Naive B cell (primary cell): ENCODE data around the gene SORBS2. TPM values are rescaled to one million over a fixed set of nuclear protein-coding genes. Genes with fewer than 3 reads are reported as not detected.

Experiments
- ATAC-seq, 2 donors: fragments of 150-1000 bp; cut with Tn5 transposase; 2 replicates each; pipeline ENCODE4 v1.10.0; 2021; ENCODE audit warnings: low read depth in 2 of 2, mild to moderate bottlenecking in 2 of 2, moderate library complexity in 2 of 2
- DNase-seq: peaks from one replicate; pipeline ENCODE4 v3.0.0; 2022
- H3K27ac Mint-ChIP-seq, 6 donors: one replicate each; pipeline ENCODE4 v1.8.0; 2020 to 2022; ENCODE audit warnings: mild to moderate bottlenecking in 6 of 6, mixed read lengths in 6 of 6, moderate library complexity in 5 of 6, inconsistent platforms in 2 of 6
- H3K27me3 Mint-ChIP-seq, 3 donors: one replicate each; pipeline ENCODE4 v1.8.0; 2021 to 2022; ENCODE audit warnings: mixed read lengths in 3 of 3, mild to moderate bottlenecking in 1 of 3
- H3K36me3 Mint-ChIP-seq, 2 donors: one replicate each; pipeline ENCODE4 v1.8.0; 2020 to 2022; ENCODE audit warnings: mixed read lengths in 2 of 2, inconsistent platforms in 1 of 2, mild to moderate bottlenecking in 1 of 2
- H3K4me1 Mint-ChIP-seq, 3 donors: one replicate each; pipeline ENCODE4 v1.8.0; 2020 to 2022; ENCODE audit warnings: mixed read lengths in 3 of 3, inconsistent platforms in 1 of 3, mild to moderate bottlenecking in 1 of 3, moderate library complexity in 1 of 3
- H3K4me3 Mint-ChIP-seq, 8 donors: one replicate each; pipeline ENCODE4 v1.8.0; 2020 to 2022; ENCODE audit warnings: mild to moderate bottlenecking in 8 of 8, mixed read lengths in 8 of 8, moderate library complexity in 8 of 8, inconsistent platforms in 2 of 8
- H3K9me3 Mint-ChIP-seq, 7 donors: one replicate each; pipeline ENCODE4 v1.8.0; 2020 to 2022; ENCODE audit warnings: mixed read lengths in 7 of 7, mild to moderate bottlenecking in 5 of 7, inconsistent platforms in 2 of 7, moderate library complexity in 1 of 7
- polyA plus RNA-seq, 6 donors: library from polyadenylated mRNA; unstranded; fragments of 300-500 nt; fragmentation: Illumina TruSeq; gene quantifications; one replicate each; pipeline ENCODE4 v1.2.3, GENCODE V29; 2021; ENCODE audit warnings: low read depth in 6 of 6

The SORBS2 gene
- polyA plus RNA-seq, 6 donors from 2014 or later, result not detected

DNA sequence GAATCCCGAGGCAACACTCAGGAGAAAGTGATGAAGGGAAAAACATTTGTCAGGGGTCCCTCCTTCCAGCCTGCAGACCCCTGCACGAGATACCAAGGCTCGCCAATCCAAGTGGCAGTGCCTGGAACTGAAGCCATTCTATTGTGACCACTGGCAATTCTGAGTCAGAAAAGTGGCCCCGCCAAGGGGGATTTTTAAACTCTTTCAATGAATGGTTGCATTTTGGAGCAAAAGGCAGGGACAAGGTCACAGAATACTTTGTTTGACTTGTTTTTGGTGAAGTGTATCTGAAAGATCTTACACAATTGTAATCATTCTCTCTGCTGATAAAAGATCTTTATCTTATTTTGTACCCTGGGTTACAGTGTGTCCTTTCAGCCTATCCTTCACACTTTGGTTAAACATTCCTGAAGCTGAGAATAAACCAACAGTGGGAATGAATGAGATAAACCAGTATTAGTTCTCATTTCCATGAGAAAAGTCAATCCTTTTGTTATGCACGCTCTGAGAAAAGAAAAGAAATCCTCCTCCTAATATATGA is 160.8 kb downstream of the SORBS2 start:
- no peaks in the 10 kb centered on the region for H3K9me3 Mint-ChIP-seq
- no peaks in the 10 kb centered on the region for H3K36me3 Mint-ChIP-seq
- DNase-seq, result no peak
- ATAC-seq, result no peak
- no peak overlapping the region for H3K27ac Mint-ChIP-seq
- peaks cover 0 to 15% (median 0%) of the 10 kb centered on the region in 3 donors for H3K27me3 Mint-ChIP-seq
- H3K4me1 Mint-ChIP-seq, result no peaks in the 10 kb centered on the region
- no peak overlapping the region for H3K4me3 Mint-ChIP-seq

DNA sequence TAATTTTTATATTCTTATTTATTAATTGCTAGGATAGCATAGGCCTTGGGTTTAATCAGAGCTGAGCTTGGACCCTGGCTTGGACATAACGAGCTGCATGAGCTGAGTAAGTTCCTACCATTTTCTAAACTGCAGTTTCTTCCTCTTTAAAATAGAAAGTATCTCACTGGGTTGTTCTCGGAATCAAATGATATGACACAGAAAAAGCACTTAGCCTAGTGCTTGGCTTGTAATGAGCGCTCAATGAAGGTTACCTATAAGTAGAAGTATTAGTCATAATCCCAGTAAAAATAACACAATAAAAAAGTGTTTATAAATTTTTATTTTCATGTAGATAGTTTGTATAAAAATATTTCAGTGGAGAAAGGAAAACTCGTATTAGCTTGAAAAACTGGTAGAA is 163.4 kb downstream of the SORBS2 start:
- no peaks in the 10 kb centered on the region for H3K4me1 Mint-ChIP-seq
- H3K9me3 Mint-ChIP-seq, result no peaks in the 10 kb centered on the region
- ATAC-seq, result no peak
- no peaks in the 10 kb centered on the region for H3K36me3 Mint-ChIP-seq
- no peak overlapping the region for H3K4me3 Mint-ChIP-seq
- no peak for DNase-seq
- peaks cover 4 to 27% (median 13%) of the 10 kb centered on the region in 3 donors for H3K27me3 Mint-ChIP-seq
- no peak overlapping the region for H3K27ac Mint-ChIP-seq

DNA sequence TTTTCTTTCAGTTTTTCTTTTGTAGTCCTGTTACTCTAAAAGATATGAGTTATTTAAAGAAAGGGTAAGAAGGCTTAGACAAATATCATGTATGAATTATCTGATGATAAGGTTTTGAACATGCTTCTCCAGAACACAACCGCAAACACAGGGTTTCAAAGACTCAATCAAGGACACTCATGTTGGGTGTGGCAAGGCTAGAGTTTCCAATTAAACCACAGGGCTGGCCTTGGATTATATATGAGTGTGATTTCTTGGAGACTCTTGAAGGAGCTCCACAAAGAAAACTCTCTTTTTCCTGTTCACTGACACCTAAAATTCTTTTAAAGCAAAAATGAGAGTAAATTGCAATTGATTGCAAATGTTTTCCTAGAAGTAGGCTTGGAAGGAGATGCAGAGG is 166.6 kb downstream of the SORBS2 start:
- Mint-ChIP-seq H3K4me3 (no peak overlapping the region), H3K9me3 (no peaks in the 10 kb centered on the region), H3K36me3 (no peaks in the 10 kb centered on the region), H3K27ac (no peak overlapping the region), H3K4me1 (peaks cover 0 to 2% (median 0%) of the 10 kb centered on the region in 3 donors), H3K27me3 (peaks cover 17 to 31% (median 24%) of the 10 kb centered on the region in 3 donors)
- DNase-seq (no peak), ATAC-seq (no peak)

DNA sequence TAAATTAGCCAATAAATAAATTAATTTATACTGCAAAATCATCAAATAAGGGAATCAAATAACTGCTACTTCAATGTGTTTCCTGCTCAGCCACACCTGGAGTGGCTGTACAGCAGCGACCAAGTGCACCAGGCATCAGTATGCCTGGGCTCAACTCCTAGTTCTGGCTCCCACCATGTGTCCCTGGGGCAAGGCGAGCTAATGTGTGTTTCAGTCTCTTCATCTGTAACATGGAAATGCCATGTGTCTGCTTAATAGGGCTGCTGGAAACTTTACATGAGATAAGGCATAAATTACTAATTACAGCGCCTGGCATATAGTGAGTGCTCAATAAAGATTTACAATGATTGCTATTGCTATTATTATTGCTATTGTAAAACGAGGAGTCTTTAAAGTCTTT is 167.6 kb downstream of the SORBS2 start:
- ATAC-seq, result no peak
- H3K4me3 Mint-ChIP-seq, result no peak overlapping the region

DNA sequence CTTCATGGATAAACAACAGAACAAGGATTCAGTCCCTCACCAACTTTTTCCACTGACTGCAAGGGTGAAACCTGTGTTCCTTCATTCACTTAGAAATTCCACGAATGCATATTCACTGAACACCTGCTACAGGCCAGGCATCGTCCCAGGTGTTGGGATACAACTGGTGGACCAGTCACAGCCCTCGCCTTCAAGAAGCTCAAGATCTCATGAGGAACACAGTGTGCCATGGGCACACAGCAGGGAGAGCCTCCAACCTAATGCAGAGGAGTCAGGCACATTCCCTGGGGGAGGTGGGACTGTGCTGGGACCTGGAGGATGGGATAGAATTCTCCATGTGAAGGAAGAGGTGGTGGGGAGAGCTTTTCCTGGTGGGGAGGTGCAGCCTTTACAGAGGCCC is 169.1 kb downstream of the SORBS2 start:
- no peak overlapping the region for H3K27ac Mint-ChIP-seq
- DNase-seq (no peak), ATAC-seq (no peak)
- H3K9me3 Mint-ChIP-seq, result no peaks in the 10 kb centered on the region
- H3K4me3 Mint-ChIP-seq, result no peak overlapping the region
- peaks cover 27 to 43% (median 36%) of the 10 kb centered on the region in 3 donors for H3K27me3 Mint-ChIP-seq
- H3K36me3 Mint-ChIP-seq, result no peaks in the 10 kb centered on the region
- peaks cover 2 to 11% (median 4%) of the 10 kb centered on the region in 3 donors for H3K4me1 Mint-ChIP-seq

More for the DNA sequence above, 167.6 kb downstream of the SORBS2 start:
- H3K4me1 Mint-ChIP-seq, result peaks cover 0 to 2% (median 0%) of the 10 kb centered on the region in 3 donors
- no peak for DNase-seq
- no peaks in the 10 kb centered on the region for H3K36me3 Mint-ChIP-seq
- peaks cover 17 to 31% (median 24%) of the 10 kb centered on the region in 3 donors for H3K27me3 Mint-ChIP-seq
- no peak overlapping the region for H3K27ac Mint-ChIP-seq
- H3K9me3 Mint-ChIP-seq, result no peaks in the 10 kb centered on the region

DNA sequence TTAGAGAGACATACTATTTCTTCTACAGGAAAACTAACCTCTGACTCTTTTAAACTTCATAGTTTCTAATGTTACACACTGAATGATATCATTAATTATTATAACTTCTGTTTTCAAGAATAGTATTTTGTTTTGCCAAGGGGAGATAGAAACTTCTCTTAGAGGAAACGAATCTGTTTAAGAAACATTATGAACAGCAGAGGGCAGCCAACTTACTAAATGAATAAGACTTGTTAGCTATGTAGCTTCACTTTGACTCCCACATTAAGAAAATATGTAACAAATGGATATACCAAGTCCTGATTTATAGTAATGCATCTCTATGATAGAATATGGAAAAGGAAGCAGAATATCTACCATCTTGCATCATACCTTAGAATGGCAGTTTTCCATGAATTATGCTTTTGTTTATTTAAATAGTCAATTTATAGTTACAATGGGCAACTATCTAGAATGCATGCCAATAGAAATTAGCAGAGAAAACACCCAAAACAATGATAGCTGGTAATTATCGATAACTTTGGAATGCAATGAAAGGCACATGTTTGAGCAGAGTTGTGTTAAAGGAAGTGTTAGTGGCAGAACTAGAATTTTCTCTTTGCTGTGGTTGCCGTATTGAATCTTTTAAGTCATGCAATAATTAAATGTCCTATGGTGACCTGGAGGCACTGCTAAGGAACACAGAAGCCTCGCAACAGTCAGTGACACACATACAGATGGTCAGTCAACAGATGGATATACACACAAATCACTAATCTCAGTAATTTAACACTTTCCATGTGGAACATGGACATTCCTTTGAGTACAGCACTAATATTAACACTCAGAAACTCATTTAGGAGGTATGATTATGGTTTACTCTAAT is 171.0 kb downstream of the SORBS2 start:
- Mint-ChIP-seq H3K4me1 (peaks cover 3 to 13% (median 5%) of the 10 kb centered on the region in 3 donors), H3K36me3 (no peaks in the 10 kb centered on the region), H3K27me3 (peaks cover 37 to 49% (median 45%) of the 10 kb centered on the region in 3 donors), H3K4me3 (no peak overlapping the region), H3K9me3 (no peaks in the 10 kb centered on the region), H3K27ac (no peak overlapping the region)
- DNase-seq (peak; percentile 2), ATAC-seq (no peak)

DNA sequence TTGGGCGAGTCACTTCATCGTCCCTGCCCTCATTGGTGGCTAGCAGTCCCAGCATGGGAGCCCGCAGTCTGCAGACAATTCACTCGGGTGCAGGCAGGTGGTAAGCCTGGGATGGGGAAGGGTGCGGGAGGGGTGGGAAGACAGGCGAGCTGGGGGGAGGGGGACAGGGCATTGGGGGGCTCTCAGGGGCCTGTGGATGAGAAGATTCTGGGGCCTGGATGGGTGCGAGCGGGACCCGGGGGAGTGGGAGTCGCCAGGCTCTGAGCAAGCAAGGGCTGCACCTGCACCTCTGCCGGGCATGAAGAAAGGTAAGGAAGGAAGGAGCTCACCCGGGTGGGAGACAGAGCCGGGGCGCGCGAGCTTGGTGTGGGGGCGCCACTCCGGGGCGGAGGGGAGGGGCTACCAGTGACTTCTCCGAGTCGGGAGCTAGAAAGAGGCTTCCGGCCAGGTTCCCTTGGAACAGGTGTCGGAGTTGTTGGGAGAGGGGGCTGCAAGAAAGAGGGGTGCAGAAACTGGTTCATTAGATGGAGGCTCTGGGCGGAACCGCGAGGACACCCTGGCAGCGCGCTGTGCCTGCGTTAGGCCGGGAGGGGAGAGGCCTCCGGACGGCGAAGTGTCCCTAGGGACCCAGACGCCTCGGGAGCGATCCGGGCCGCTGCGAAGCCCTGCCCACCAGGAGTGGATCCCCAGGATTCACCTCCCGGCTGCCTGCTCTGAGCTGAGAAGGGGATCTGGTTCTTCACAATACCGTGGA is 173.3 kb downstream of the SORBS2 start:
- no peak for ATAC-seq
- Mint-ChIP-seq H3K9me3 (peaks cover 0 to 11% (median 0%) of the 10 kb centered on the region in 7 donors), H3K4me3 (no peak overlapping the region), H3K36me3 (no peaks in the 10 kb centered on the region), H3K4me1 (peaks cover 3 to 13% (median 5%) of the 10 kb centered on the region in 3 donors), H3K27ac (no peak overlapping the region), H3K27me3 (peaks cover 40 to 44% (median 42%) of the 10 kb centered on the region in 3 donors)
- DNase-seq, result no peak

DNA sequence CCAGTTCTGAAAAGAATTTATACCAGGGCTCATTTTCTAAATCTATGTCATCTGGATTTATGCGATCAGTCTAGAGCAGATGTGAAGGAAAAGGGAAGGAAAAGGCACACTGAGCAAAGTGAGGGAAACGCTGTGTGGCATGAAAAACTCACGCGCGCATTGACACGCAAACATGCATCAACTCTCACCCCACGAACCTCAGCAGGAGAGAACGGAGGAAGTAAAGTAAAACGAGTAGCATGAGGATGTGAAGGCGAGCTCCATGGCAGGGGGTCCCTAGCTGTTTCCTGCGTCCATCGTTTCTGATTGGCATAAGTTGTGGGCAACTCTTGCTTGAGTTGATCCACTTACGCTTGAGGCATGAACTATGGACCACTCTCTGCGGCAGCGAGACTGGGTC is 173.9 kb downstream of the SORBS2 start:
- Mint-ChIP-seq H3K36me3 (no peaks in the 10 kb centered on the region), H3K27ac (peak overlapping the region in 1 of 6 donors; percentile 39), H3K4me1 (peaks cover 3 to 13% (median 5%) of the 10 kb centered on the region in 3 donors), H3K9me3 (peaks cover 0 to 11% (median 2%) of the 10 kb centered on the region in 7 donors), H3K4me3 (no peak overlapping the region), H3K27me3 (peaks cover 38 to 40% (median 38%) of the 10 kb centered on the region in 3 donors)
- ATAC-seq (no peak), DNase-seq (no peak)

DNA sequence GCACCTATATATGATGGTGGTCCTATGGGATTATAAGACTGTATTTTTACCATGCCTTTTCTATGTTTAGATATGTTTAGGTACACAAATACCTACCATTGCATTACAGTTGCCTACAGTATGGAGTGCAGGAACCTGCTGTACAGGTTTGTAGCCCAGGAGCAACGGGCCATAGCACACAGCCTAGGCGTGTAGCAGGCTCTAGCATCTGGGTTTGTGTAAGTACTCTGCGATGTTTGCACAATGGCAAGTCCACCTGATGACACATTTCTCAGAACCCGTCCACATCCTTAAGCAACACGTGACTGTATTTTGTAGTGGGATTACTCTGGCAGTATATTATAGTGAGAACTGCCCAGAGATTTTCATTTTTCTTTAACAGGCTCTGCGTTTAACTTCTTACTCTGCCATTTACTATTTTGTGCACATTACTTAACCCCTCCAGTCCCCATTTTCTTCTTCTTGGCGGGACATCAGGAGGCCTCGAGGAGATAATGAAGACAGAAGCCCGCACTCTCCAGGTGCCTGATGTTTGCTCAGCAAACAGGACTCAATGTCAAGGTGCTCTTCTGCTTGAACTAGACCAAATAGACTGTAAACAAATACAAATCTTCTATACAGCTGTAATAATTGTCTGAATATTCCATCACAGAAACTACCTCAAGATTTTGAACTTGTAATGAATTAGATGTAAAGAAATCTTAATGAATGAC is 174.7 kb downstream of the SORBS2 start:
- Mint-ChIP-seq H3K27ac (no peak overlapping the region), H3K27me3 (peaks cover 31 to 34% (median 32%) of the 10 kb centered on the region in 3 donors), H3K9me3 (peaks cover 0 to 11% (median 3%) of the 10 kb centered on the region in 7 donors), H3K4me3 (no peak overlapping the region), H3K4me1 (peaks cover 3 to 11% (median 5%) of the 10 kb centered on the region in 3 donors), H3K36me3 (no peaks in the 10 kb centered on the region)
- no peak for ATAC-seq
- DNase-seq, result no peak

DNA sequence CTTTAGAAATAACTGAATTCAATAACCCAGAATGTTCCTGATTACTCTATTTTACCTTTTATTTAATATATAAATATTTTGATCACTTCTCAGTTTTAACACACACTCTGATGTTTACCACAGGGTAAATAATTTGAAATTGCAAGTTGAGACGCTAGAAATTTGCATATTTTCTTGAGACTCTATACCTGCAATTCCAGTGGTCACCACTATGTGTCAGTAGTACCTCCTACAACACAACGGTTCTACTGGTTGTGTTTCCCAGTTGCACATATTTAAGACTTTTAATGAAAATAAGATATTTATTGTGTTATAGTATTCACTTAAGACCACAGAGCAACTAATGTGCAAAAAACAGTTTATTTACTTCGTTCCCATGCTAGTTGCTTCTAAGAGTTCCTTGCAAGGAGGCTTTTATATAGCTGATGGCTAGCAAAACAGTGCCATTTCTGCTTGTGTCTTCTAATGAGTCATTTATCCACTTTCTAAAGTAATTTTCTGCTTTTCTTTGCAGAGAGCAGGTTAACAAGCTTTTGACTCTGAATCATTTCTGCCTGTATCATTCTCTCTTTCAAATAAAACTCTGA is 177.8 kb downstream of the SORBS2 start:
- ATAC-seq, result no peak
- peaks cover 3 to 11% (median 5%) of the 10 kb centered on the region in 3 donors for H3K4me1 Mint-ChIP-seq
- no peak overlapping the region for H3K27ac Mint-ChIP-seq
- H3K27me3 Mint-ChIP-seq, result peaks cover 27 to 42% (median 38%) of the 10 kb centered on the region in 3 donors
- H3K4me3 Mint-ChIP-seq, result no peak overlapping the region
- no peaks in the 10 kb centered on the region for H3K36me3 Mint-ChIP-seq
- peaks cover 0 to 11% (median 3%) of the 10 kb centered on the region in 7 donors for H3K9me3 Mint-ChIP-seq
- no peak for DNase-seq

DNA sequence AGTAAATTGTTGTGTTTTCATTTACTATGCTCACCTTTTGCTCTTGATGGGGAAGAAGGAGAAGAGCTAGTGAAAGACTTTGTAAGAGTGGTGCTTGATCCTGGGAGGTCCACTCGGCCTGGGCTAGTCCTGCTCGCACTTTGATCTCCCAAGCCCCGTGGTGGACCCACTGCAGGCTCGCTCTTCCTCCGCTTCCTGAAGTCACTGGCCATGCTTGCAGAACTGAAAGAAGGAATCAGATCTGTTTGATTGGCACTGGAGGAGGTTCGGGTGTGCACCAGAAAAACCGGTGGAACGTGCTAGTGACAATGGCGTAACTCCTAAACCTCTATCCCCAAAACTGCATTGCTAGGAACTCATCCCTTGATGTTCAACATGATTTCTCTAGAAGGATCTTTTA is 185.2 kb downstream of the SORBS2 start:
- Mint-ChIP-seq H3K9me3 (peaks cover 0 to 2% (median 0%) of the 10 kb centered on the region in 7 donors), H3K27me3 (peaks cover 8 to 40% (median 10%) of the 10 kb centered on the region in 3 donors), H3K36me3 (no peaks in the 10 kb centered on the region), H3K27ac (no peak overlapping the region), H3K4me3 (no peak overlapping the region), H3K4me1 (no peaks in the 10 kb centered on the region)
- no peak for ATAC-seq
- DNase-seq, result no peak

DNA sequence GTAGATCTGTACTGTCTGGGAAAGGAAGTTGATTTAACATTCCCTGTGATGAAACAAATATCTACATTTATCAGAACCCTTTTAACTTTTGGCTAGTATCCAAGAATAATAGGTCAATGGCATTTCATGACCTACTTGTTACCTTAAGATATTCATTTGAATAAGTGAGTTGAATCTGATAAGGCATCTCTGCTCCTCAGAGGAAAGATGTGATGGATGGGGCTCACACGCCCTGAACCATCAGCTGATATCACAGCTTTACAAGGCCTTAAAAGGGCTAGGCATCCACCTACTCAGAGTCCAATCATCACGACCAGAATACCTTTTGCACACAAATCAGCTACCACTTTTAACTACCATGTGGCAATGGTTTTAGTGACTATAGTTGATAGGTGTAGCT is 186.5 kb downstream of the SORBS2 start:
- H3K4me1 Mint-ChIP-seq, result no peaks in the 10 kb centered on the region
- H3K4me3 Mint-ChIP-seq, result no peak overlapping the region
- DNase-seq (no peak), ATAC-seq (no peak)
- no peak overlapping the region for H3K27ac Mint-ChIP-seq
- peaks cover 0 to 2% (median 0%) of the 10 kb centered on the region in 7 donors for H3K9me3 Mint-ChIP-seq
- H3K27me3 Mint-ChIP-seq, result peaks cover 8 to 31% (median 10%) of the 10 kb centered on the region in 3 donors
- no peaks in the 10 kb centered on the region for H3K36me3 Mint-ChIP-seq

DNA sequence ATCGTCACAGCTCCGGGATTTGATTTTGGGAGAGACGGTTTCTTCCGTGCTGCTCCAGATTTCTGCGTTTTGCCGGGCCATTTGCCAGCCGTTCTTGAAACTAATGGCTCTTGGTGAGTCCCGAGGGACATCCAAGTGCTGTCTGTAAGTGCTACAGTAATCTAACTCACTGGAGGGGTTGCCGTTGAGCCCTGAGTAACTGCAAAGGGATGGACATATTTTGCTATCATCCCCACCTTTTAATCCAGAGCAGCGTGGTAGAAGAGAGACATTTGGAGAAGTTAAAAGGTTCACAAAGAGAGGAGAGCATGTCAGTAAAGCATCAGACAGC is 187.8 kb downstream of the SORBS2 start:
- Mint-ChIP-seq H3K4me3 (no peak overlapping the region), H3K27me3 (peaks cover 10 to 33% (median 11%) of the 10 kb centered on the region in 3 donors), H3K27ac (no peak overlapping the region), H3K4me1 (no peaks in the 10 kb centered on the region), H3K36me3 (no peaks in the 10 kb centered on the region), H3K9me3 (peaks cover 0 to 2% (median 0%) of the 10 kb centered on the region in 7 donors)
- no peak for ATAC-seq
- DNase-seq, result no peak
